Measurements from ENCODE around the gene ISCU. TPM values are rescaled to one million over a fixed set of nuclear protein-coding genes. Genes with fewer than 3 reads are reported as not detected.

ISCU gene
- total RNA-seq, 1 experiment from 2014 or later = 84.8 TPM

DNA sequence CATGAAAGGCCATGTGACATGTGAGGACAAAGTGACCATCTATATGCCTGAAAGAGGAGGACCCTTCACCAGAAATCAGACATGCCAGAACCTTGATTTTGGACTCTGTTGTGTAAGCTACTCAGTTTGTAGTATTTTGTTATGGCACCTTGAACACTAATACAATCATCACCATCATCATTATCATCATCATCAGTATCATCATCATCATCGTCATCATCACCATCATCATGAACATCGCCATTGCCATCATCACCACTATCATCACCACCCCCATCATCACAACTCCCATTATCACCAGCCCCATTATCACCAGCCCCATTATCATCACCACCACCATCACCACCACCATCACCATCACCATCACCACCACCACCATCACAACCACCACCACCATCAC lies 15.9 kb downstream of the ISCU start:
- CTCF ChIA-PET = no interaction called here
- no peaks in the 10 kb centered on the region for H3K36me3 ChIP-seq (ENCODE audit: low read depth)
- H3K79me2 ChIP-seq (ENCODE audit: low read depth) = no peaks in the 10 kb centered on the region
- H3F3A ChIP-seq (ENCODE audit: insufficient read depth, low read depth) = no peaks in the 10 kb centered on the region
- TF ChIP-seq, protein P1, sequence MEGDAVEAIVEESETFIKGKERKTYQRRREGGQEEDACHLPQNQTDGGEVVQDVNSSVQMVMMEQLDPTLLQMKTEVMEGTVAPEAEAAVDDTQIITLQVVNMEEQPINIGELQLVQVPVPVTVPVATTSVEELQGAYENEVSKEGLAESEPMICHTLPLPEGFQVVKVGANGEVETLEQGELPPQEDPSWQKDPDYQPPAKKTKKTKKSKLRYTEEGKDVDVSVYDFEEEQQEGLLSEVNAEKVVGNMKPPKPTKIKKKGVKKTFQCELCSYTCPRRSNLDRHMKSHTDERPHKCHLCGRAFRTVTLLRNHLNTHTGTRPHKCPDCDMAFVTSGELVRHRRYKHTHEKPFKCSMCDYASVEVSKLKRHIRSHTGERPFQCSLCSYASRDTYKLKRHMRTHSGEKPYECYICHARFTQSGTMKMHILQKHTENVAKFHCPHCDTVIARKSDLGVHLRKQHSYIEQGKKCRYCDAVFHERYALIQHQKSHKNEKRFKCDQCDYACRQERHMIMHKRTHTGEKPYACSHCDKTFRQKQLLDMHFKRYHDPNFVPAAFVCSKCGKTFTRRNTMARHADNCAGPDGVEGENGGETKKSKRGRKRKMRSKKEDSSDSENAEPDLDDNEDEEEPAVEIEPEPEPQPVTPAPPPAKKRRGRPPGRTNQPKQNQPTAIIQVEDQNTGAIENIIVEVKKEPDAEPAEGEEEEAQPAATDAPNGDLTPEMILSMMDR (conservative IDR thresholded peaks at IDR 0.05) = no peak
- no peak for TF ChIP-seq EZH2 (IDR thresholded peaks at IDR 0.05; ENCODE audit: low read depth)
- H3K4me1 ChIP-seq (replicated peaks; ENCODE audit: insufficient read depth) = no peaks in the 10 kb centered on the region
- no TSS peak for BruUV-seq (replicated peaks)
- H3K4me3 ChIP-seq = no peak overlapping the region
- no peaks in the 10 kb centered on the region for H4K20me1 ChIP-seq (ENCODE audit: insufficient read depth)
- H2AFZ ChIP-seq = no peak overlapping the region
- POLR2A ChIA-PET (ENCODE audit: unreplicated experiment) = interaction anchor here (0.7 kb wide), 1 partner anchor 53 kb away, joined by 9 read pairs; no protein-coding TSS in a partner anchor
- intact Hi-C loops (cut with micrococcal nuclease; ENCODE audit: unreplicated experiment) = no loop called here
- H3K27me3 ChIP-seq (ENCODE audit: insufficient read depth, low read depth) = peaks cover 13% of the 10 kb centered on the region; the same call in 1 of the 2 replicates
- no peak for DNase-seq
- H3K4me2 ChIP-seq = no peak overlapping the region
- no peaks in the 10 kb centered on the region for H3K9me2 ChIP-seq (ENCODE audit: insufficient read depth)
- no peaks in the 10 kb centered on the region for H3K9me3 ChIP-seq (ENCODE audit: insufficient read depth, low read depth)
- no peak overlapping the region for H3K27ac ChIP-seq

DNA sequence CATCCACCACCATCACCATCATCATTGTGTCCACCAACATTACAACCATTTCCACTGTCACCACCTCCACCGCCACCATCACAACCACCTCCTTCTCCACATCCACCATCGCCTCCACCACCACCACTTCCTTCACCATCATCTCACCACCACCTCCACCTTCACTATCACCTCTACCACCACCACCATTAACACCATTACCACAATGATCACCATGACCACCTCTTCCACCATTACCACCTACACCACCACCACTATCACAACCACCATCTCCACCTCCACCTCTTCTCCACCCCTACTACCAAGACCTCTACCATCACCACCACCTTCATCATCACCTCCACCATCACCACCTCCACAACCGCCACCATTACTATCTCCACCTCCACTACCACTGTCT lies 16.4 kb downstream of the ISCU start:
- H4K20me1 ChIP-seq (ENCODE audit: insufficient read depth) = no peaks in the 10 kb centered on the region
- POLR2A ChIA-PET (ENCODE audit: unreplicated experiment) = no interaction called here
- no peaks in the 10 kb centered on the region for H3K79me2 ChIP-seq (ENCODE audit: low read depth)
- no peak overlapping the region for H3K4me2 ChIP-seq
- peaks cover 14% of the 10 kb centered on the region; the same call in 1 of the 2 replicates for H3K27me3 ChIP-seq (ENCODE audit: insufficient read depth, low read depth)
- no peak overlapping the region for H2AFZ ChIP-seq
- no peaks in the 10 kb centered on the region for H3F3A ChIP-seq (ENCODE audit: insufficient read depth, low read depth)
- no peak overlapping the region for H3K27ac ChIP-seq
- H3K36me3 ChIP-seq (ENCODE audit: low read depth) = no peaks in the 10 kb centered on the region
- intact Hi-C loops (cut with micrococcal nuclease; ENCODE audit: unreplicated experiment) = no loop called here
- CTCF ChIA-PET = no interaction called here
- H3K4me3 ChIP-seq = no peak overlapping the region
- BruUV-seq (replicated peaks) = no TSS peak
- TF ChIP-seq, protein P1 (conservative IDR thresholded peaks at IDR 0.05) = no peak
- TF ChIP-seq EZH2 (IDR thresholded peaks at IDR 0.05; ENCODE audit: low read depth) = no peak
- no peaks in the 10 kb centered on the region for H3K9me3 ChIP-seq (ENCODE audit: insufficient read depth, low read depth)
- H3K9me2 ChIP-seq (ENCODE audit: insufficient read depth) = no peaks in the 10 kb centered on the region
- H3K4me1 ChIP-seq (replicated peaks; ENCODE audit: insufficient read depth) = no peaks in the 10 kb centered on the region
- DNase-seq = no peak

DNA sequence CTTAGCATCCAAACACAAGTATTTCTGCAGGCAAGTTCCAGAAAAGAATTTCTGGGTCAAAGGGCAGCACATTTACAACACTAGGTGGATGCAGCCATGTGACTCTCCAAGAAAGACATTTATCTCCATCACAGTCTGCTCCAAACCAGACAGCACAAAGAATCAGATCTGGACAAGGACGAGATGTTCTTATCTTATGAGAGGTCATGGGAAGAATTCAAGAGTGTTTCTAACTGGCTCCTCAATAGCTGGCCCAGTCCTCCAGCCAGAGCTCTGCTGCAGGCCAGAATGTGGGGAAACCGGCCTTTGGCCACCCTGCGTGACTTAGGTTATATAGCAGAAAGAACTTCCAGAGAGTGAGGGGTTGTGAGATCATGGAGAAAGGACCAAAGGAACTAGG lies 18.1 kb downstream of the ISCU start:
- Histone ChIP-seq H3K27ac (no peak overlapping the region), H3K9me2 (ENCODE audit: insufficient read depth) (no peaks in the 10 kb centered on the region), H3K36me3 (ENCODE audit: low read depth) (no peaks in the 10 kb centered on the region), H3K27me3 (ENCODE audit: insufficient read depth, low read depth) (peaks cover 14% of the 10 kb centered on the region; the same call in 1 of the 2 replicates), H3K4me2 (no peak overlapping the region), H3K4me3 (no peak overlapping the region), H4K20me1 (ENCODE audit: insufficient read depth) (no peaks in the 10 kb centered on the region), H3K9me3 (ENCODE audit: insufficient read depth, low read depth) (no peaks in the 10 kb centered on the region), H3K79me2 (ENCODE audit: low read depth) (no peaks in the 10 kb centered on the region), H2AFZ (no peak overlapping the region), H3F3A (ENCODE audit: insufficient read depth, low read depth) (no peaks in the 10 kb centered on the region), H3K4me1 (replicated peaks; ENCODE audit: insufficient read depth) (no peaks in the 10 kb centered on the region)
- POLR2A ChIA-PET (ENCODE audit: unreplicated experiment) = no interaction called here
- DNase-seq = no peak
- CTCF ChIA-PET = no interaction called here
- TF ChIP-seq EZH2 (IDR thresholded peaks at IDR 0.05; ENCODE audit: low read depth) = no peak
- TF ChIP-seq, protein P1 (conservative IDR thresholded peaks at IDR 0.05) = no peak
- intact Hi-C loops (cut with micrococcal nuclease; ENCODE audit: unreplicated experiment) = no loop called here
- no TSS peak for BruUV-seq (replicated peaks)

Measured in PC-9 (cell line).